DMS53 treated with DMSO at 0.1 percent for 48 hours (cell line): ENCODE measurements around the gene SLC1A2.

ENCODE experiments used
- DNase-seq: peaks from one replicate; lab custom pipeline; 2025; ENCODE audit not compliant: unreplicated experiment; lab: John Stamatoyannopoulos, UW

Gene SLC1A2

GRCh38 chr11:35377262-35377661 lies 42.1 kb downstream of the SLC1A2 start:
- no peak for DNase-seq

- DNase-seq, result no peak
Observed at GRCh38 chr11:35376613-35377012, 42.7 kb downstream of the SLC1A2 start.

GRCh38 chr11:35376118-35376510 lies 43.2 kb downstream of the SLC1A2 start:
- no peak for DNase-seq

GRCh38 chr11:35375332-35376117 lies 43.8 kb downstream of the SLC1A2 start:
- no peak for DNase-seq

GRCh38 chr11:35373284-35373933 lies 45.9 kb downstream of the SLC1A2 start:
- DNase-seq, result peak; percentile 80

- DNase-seq, result no peak
Observed at GRCh38 chr11:35372565-35373283, 46.6 kb downstream of the SLC1A2 start.

GRCh38 chr11:35367491-35367890 lies 51.9 kb downstream of the SLC1A2 start:
- no peak for DNase-seq

GRCh38 chr11:35366798-35367197 lies 52.6 kb downstream of the SLC1A2 start:
- DNase-seq, result no peak

- no peak for DNase-seq
Observed at GRCh38 chr11:35365961-35366360, 53.4 kb downstream of the SLC1A2 start.

- no peak for DNase-seq
Observed at GRCh38 chr11:35365395-35365794, 54.0 kb downstream of the SLC1A2 start.

GRCh38 chr11:35363854-35364780 lies 55.2 kb downstream of the SLC1A2 start:
- DNase-seq, result no peak

- no peak for DNase-seq
Observed at GRCh38 chr11:35363246-35363801, 56.0 kb downstream of the SLC1A2 start.

GRCh38 chr11:35362521-35362980 lies 56.8 kb downstream of the SLC1A2 start:
- no peak for DNase-seq

- DNase-seq, result no peak
Observed at GRCh38 chr11:35360055-35360530, 59.3 kb downstream of the SLC1A2 start.

- no peak for DNase-seq
Observed at GRCh38 chr11:35359321-35360054, 59.9 kb downstream of the SLC1A2 start.

GRCh38 chr11:35358391-35358790 lies 61.0 kb downstream of the SLC1A2 start:
- no peak for DNase-seq

GRCh38 chr11:35357923-35358322 lies 61.4 kb downstream of the SLC1A2 start:
- DNase-seq, result no peak

- DNase-seq, result no peak
Observed at GRCh38 chr11:35355102-35355749, 64.1 kb downstream of the SLC1A2 start.

- no peak for DNase-seq
Observed at GRCh38 chr11:35354644-35355043, 64.7 kb downstream of the SLC1A2 start.
